SU-DHL-6 (cell line): ENCODE data around the gene DIAPH3.

Experiments used
- CTCF ChIP-seq: fragments of 200-600 bp; sonication (generic); IDR thresholded peaks from one replicate; pipeline ENCODE4 v1.5.1; 2017; ENCODE audit warnings: antibody characterized with exemption, mild to moderate bottlenecking, low read length, moderate library complexity; ENCODE audit not compliant: insufficient read depth, poor library complexity, severe bottlenecking
- EZH2phosphoT487 ChIP-seq: fragments of 200-600 bp; sonication (generic), shearing (Covaris generic); conservative IDR thresholded peaks from 2 replicates; pipeline ENCODE4 v1.6.1; 2018; ENCODE audit warnings: mild to moderate bottlenecking, antibody characterized with exemption, low read length, moderate library complexity, mixed read lengths

- TF ChIP-seq EZH2phosphoT487, result no peak
- no peak for TF ChIP-seq CTCF
These were observed 340.2 kb downstream of the DIAPH3 start for GRCh38 chr13:59823486-59823885.
